GM23338 (cell line): ENCODE measurements around the gene IQGAP2. TPM values are rescaled to one million over a fixed set of nuclear protein-coding genes. Genes with fewer than 3 reads are reported as not detected.

Source experiments
- ATAC-seq: fragments of 200-7000 bp; cut with Tn5 transposase; 3 replicates; pipeline ENCODE4 v1.9.1; 2020
- DNase-seq: peaks from one replicate; pipeline ENCODE4 v3.0.0-alpha.2; 2015; ENCODE audit warnings: low spot score
- H2AFZ ChIP-seq: fragments of 200-600 bp; sonication (generic); 2 replicates; pipeline ENCODE4 v1.8.0; 2016; ENCODE audit warnings: antibody characterized with exemption, mild to moderate bottlenecking, moderate library complexity
- H3F3A ChIP-seq: fragments of 200-600 bp; sonication (generic); replicated peaks from 2 replicates; pipeline ENCODE4 v1.8.0; 2017; ENCODE audit warnings: antibody characterized with exemption, mixed run types, low read depth
- H3K27ac ChIP-seq: fragments of 200-600 bp; sonication (generic); 2 replicates; pipeline ENCODE4 v1.6.1; 2016; ENCODE audit warnings: low read depth
- H3K27me3 ChIP-seq: fragments of 200-600 bp; sonication (generic); 2 replicates; pipeline ENCODE4 v1.8.0; 2016; ENCODE audit warnings: mild to moderate bottlenecking, mixed run types, moderate library complexity; ENCODE audit not compliant: insufficient read depth
- H3K36me3 ChIP-seq: fragments of 200-600 bp; sonication (generic); 2 replicates; pipeline ENCODE4 v1.8.0; 2016; ENCODE audit warnings: mild to moderate bottlenecking; ENCODE audit not compliant: insufficient read depth
- H3K4me1 ChIP-seq: fragments of 200-600 bp; sonication (generic); 2 replicates; pipeline ENCODE4 v1.8.0; 2016; ENCODE audit warnings: mild to moderate bottlenecking, moderate library complexity; ENCODE audit not compliant: insufficient read depth
- H3K4me2 ChIP-seq: fragments of 200-600 bp; sonication (generic); 2 replicates; pipeline ENCODE4 v1.7.1; 2017; ENCODE audit warnings: mixed run types
- H3K4me3 ChIP-seq: fragments of 200-600 bp; sonication (generic); 2 replicates; pipeline ENCODE4 v1.6.1; 2016; ENCODE audit warnings: mixed run types
- H3K79me2 ChIP-seq: fragments of 200-600 bp; sonication (generic); replicated peaks from 2 replicates; pipeline ENCODE4 v1.8.0; 2017; ENCODE audit warnings: mild to moderate bottlenecking; ENCODE audit not compliant: insufficient read depth
- H3K9me2 ChIP-seq: fragments of 200-600 bp; sonication (generic); 2 replicates; pipeline ENCODE4 v1.8.0; 2017; ENCODE audit not compliant: insufficient read depth
- H4K20me1 ChIP-seq: fragments of 200-600 bp; sonication (generic); replicated peaks from 2 replicates; pipeline ENCODE4 v1.8.0; 2017; ENCODE audit warnings: mild to moderate bottlenecking; ENCODE audit not compliant: insufficient read depth
- H3K27ac Mint-ChIP-seq: 2 replicates; pipeline ENCODE4 v1.8.0; 2020; ENCODE audit warnings: inconsistent platforms, mild to moderate bottlenecking, moderate library complexity, mixed read lengths
- H3K27me3 Mint-ChIP-seq: 3 replicates; pipeline ENCODE4 v1.8.0; 2022; ENCODE audit warnings: low read depth, mild to moderate bottlenecking, moderate library complexity, mixed read lengths, inconsistent platforms; ENCODE audit not compliant: insufficient read depth, poor library complexity
- H3K36me3 Mint-ChIP-seq: 3 replicates; pipeline ENCODE4 v1.8.0; 2021; ENCODE audit warnings: low read depth, mild to moderate bottlenecking, inconsistent platforms, moderate library complexity, mixed read lengths
- H3K4me1 Mint-ChIP-seq: 3 replicates; pipeline ENCODE4 v1.8.0; 2020; ENCODE audit warnings: mild to moderate bottlenecking, inconsistent platforms, mixed read lengths
- H3K4me3 Mint-ChIP-seq: 3 replicates; pipeline ENCODE4 v1.8.0; 2021; ENCODE audit warnings: moderate library complexity, mild to moderate bottlenecking, inconsistent platforms, mixed read lengths
- H3K9me3 Mint-ChIP-seq: 3 replicates; pipeline ENCODE4 v1.8.0; 2020; ENCODE audit warnings: moderate library complexity, mild to moderate bottlenecking, inconsistent platforms, mixed read lengths
- CREB1 ChIP-seq: fragments of 250-450 bp; sonication (Bioruptor Pico); IDR thresholded peaks from 2 replicates; pipeline ENCODE4 v1.5.0; 2020; ENCODE audit warnings: low read depth, mild to moderate bottlenecking, moderate library complexity
- CTCF ChIP-seq, 2 experiments: fragments of 200-600 bp in 1 of 2; sonication (generic) in 1 of 2; conservative IDR thresholded peaks; 2 replicates each; pipeline versions ENCODE4 v1.5.1 to v1.6.1; 2016 to 2017; ENCODE audit warnings: antibody characterized with exemption in 2 of 2, low read depth in 2 of 2, mild to moderate bottlenecking in 2 of 2, moderate library complexity in 1 of 2
- EZH2 ChIP-seq: fragments of 200-600 bp; sonication (generic); IDR thresholded peaks from one replicate; pipeline ENCODE4 v1.8.0; 2017; ENCODE audit warnings: antibody characterized with exemption, mild to moderate bottlenecking, low read depth; ENCODE audit not compliant: unreplicated experiment
- EZH2phosphoT487 ChIP-seq: fragments of 200-600 bp; sonication (generic); IDR thresholded peaks from one replicate; pipeline ENCODE4 v1.8.1; 2018; ENCODE audit warnings: antibody characterized with exemption; ENCODE audit not compliant: unreplicated experiment
- JUNB ChIP-seq: IDR thresholded peaks from one replicate; pipeline ENCODE4 v1.6.1; 2016; ENCODE audit warnings: antibody characterized with exemption; ENCODE audit not compliant: unreplicated experiment
- NANOG ChIP-seq: IDR thresholded peaks from 2 replicates; pipeline ENCODE4 v1.6.1; 2016; ENCODE audit warnings: antibody characterized with exemption, borderline replicate concordance
- POLR2AphosphoS5 ChIP-seq: IDR thresholded peaks from 2 replicates; pipeline ENCODE4 v1.6.1; 2016; ENCODE audit warnings: antibody characterized with exemption, low read depth
- STAT1 ChIP-seq: IDR thresholded peaks from one replicate; pipeline ENCODE4 v1.6.1; 2016; ENCODE audit warnings: antibody characterized with exemption; ENCODE audit not compliant: unreplicated experiment
- ZNF114 ChIP-seq: fragments of 250-450 bp; sonication (Bioruptor Pico); IDR thresholded peaks from 2 replicates; pipeline ENCODE4 v1.5.0; 2020; ENCODE audit warnings: mild to moderate bottlenecking, moderate library complexity
- ZNF331 ChIP-seq: fragments of 250-450 bp; sonication (Bioruptor Pico); IDR thresholded peaks from 2 replicates; pipeline ENCODE4 v1.5.0; 2020; ENCODE audit warnings: low read depth, mild to moderate bottlenecking, moderate library complexity
- polyA plus RNA-seq: library from polyadenylated mRNA; unstranded; fragments of >200 nt; fragmentation: Nextera tagmentation; extraction: Ambion mirVana; gene quantifications from 2 replicates; pipeline ENCODE4 v1.2.1, GENCODE V29; 2016
- total RNA-seq: library from RNA; depleted of rRNA; stranded (reverse); fragments of >200 nt; shearing (Covaris generic); gene quantifications from 2 replicates; pipeline ENCODE4 v1.2.3, GENCODE V29; 2014
- TF ChIP-seq, protein P1 (sequence below): IDR thresholded peaks from 2 replicates; pipeline ENCODE4 v1.6.1; 2016; ENCODE audit warnings: antibody characterized with exemption
- TF ChIP-seq, protein P2 (sequence below): IDR thresholded peaks from one replicate; pipeline ENCODE4 v1.6.1; 2018; ENCODE audit warnings: antibody characterized with exemption; ENCODE audit not compliant: unreplicated experiment

The IQGAP2 gene
- total and polyA plus RNA-seq, 2 experiments from 2014 or later = 60.0 to 86.5 TPM

- TF ChIP-seq POLR2AphosphoS5 (no peak), ZNF331 (CRISPR knock-in tag) (no peak), EZH2phosphoT487 (no peak)
- TF ChIP-seq, protein P1, sequence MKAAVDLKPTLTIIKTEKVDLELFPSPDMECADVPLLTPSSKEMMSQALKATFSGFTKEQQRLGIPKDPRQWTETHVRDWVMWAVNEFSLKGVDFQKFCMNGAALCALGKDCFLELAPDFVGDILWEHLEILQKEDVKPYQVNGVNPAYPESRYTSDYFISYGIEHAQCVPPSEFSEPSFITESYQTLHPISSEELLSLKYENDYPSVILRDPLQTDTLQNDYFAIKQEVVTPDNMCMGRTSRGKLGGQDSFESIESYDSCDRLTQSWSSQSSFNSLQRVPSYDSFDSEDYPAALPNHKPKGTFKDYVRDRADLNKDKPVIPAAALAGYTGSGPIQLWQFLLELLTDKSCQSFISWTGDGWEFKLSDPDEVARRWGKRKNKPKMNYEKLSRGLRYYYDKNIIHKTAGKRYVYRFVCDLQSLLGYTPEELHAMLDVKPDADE = no peak
Observed at GRCh38 chr5:76529464-76530344, 126.6 kb downstream of the IQGAP2 start (continued).

DNA sequence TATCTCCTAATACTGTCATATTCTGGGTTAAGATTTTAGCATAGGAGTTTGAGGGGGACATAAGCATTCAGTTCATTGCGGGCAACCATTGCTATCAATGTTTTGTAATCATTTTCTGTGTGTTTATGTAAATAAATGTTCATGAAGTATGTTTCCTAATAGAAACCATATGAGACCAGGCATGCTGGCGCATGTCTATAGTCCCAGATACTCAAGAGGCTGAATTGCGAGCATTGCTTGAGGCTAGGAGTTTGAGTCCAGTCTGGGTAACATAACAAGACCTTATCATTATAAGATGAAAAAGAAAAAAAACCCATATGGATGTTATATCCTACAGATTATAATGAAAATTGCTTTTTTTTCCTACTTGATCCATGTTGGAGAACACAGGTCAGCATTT, 129.0 kb downstream of the IQGAP2 start:
- Mint-ChIP-seq H3K9me3 (peaks cover 4% of the 10 kb centered on the region; the same call in 1 of the 3 replicates), H3K27ac (no peak overlapping the region), H3K27me3 (no peaks in the 10 kb centered on the region), H3K36me3 (peaks cover 4% of the 10 kb centered on the region; the same call in 1 of the 3 replicates), H3K4me1 (peaks cover 36% of the 10 kb centered on the region), H3K4me3 (no peak overlapping the region)
- no peaks in the 10 kb centered on the region for H3K36me3 ChIP-seq
- H4K20me1 ChIP-seq = no peaks in the 10 kb centered on the region
- no peak overlapping the region for H2AFZ ChIP-seq
- H3K27me3 ChIP-seq = no peaks in the 10 kb centered on the region
- DNase-seq (no peak), ATAC-seq (no peak)
- no peak overlapping the region for H3K27ac ChIP-seq
- no peak overlapping the region for H3K4me3 ChIP-seq
- H3F3A ChIP-seq = no peaks in the 10 kb centered on the region
- H3K79me2 ChIP-seq = peaks cover 16% of the 10 kb centered on the region; the same call in 1 of the 2 replicates
- no peak overlapping the region for H3K4me2 ChIP-seq
- H3K9me2 ChIP-seq = no peaks in the 10 kb centered on the region
- H3K4me1 ChIP-seq = peaks cover 45% of the 10 kb centered on the region
- TF ChIP-seq ZNF114 (CRISPR knock-in tag) (no peak), CTCF (conservative IDR thresholded peaks at IDR 0.05; ENCODE audit: low read depth in 2 of 2) (no peak), STAT1 (no peak), JUNB (no peak), ZNF331 (CRISPR knock-in tag) (no peak), POLR2AphosphoS5 (no peak), CREB1 (no peak), EZH2phosphoT487 (no peak), EZH2 (no peak), NANOG (no peak)
- TF ChIP-seq, protein P2, sequence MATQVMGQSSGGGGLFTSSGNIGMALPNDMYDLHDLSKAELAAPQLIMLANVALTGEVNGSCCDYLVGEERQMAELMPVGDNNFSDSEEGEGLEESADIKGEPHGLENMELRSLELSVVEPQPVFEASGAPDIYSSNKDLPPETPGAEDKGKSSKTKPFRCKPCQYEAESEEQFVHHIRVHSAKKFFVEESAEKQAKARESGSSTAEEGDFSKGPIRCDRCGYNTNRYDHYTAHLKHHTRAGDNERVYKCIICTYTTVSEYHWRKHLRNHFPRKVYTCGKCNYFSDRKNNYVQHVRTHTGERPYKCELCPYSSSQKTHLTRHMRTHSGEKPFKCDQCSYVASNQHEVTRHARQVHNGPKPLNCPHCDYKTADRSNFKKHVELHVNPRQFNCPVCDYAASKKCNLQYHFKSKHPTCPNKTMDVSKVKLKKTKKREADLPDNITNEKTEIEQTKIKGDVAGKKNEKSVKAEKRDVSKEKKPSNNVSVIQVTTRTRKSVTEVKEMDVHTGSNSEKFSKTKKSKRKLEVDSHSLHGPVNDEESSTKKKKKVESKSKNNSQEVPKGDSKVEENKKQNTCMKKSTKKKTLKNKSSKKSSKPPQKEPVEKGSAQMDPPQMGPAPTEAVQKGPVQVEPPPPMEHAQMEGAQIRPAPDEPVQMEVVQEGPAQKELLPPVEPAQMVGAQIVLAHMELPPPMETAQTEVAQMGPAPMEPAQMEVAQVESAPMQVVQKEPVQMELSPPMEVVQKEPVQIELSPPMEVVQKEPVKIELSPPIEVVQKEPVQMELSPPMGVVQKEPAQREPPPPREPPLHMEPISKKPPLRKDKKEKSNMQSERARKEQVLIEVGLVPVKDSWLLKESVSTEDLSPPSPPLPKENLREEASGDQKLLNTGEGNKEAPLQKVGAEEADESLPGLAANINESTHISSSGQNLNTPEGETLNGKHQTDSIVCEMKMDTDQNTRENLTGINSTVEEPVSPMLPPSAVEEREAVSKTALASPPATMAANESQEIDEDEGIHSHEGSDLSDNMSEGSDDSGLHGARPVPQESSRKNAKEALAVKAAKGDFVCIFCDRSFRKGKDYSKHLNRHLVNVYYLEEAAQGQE = no peak
